Activated T-cell treated with anti-CD3 and anti-CD28 coated beads, Interleukin-2, amount 50 U/mL, for 4 hours (primary cell): ENCODE data around the gene UQCR11. TPM values are rescaled to one million over a fixed set of nuclear protein-coding genes. Genes with fewer than 3 reads are reported as not detected.

Experiments used
- ATAC-seq, 2 donors: fragments of 200-7000 bp; cut with Tn5 transposase; one replicate each; pipeline ENCODE4 v1.10.0; 2021
- DNase-seq: peaks from one replicate; pipeline ENCODE4 v3.0.0-alpha.2; 2020
- H3K27me3 Mint-ChIP-seq: one replicate; pipeline ENCODE4 v1.8.0; 2021; ENCODE audit warnings: low read depth, mixed read lengths
- H3K36me3 Mint-ChIP-seq: one replicate; pipeline ENCODE4 v1.8.0; 2022; ENCODE audit warnings: mixed read lengths; ENCODE audit not compliant: insufficient read depth
- H3K4me1 Mint-ChIP-seq: one replicate; pipeline ENCODE4 v1.8.0; 2021; ENCODE audit warnings: low read depth, mixed read lengths
- H3K4me3 Mint-ChIP-seq: one replicate; pipeline ENCODE4 v1.8.0; 2021; ENCODE audit warnings: mild to moderate bottlenecking, moderate library complexity, mixed read lengths
- H3K9me3 Mint-ChIP-seq: one replicate; pipeline ENCODE4 v1.8.0; 2021; ENCODE audit warnings: mixed read lengths
- total RNA-seq, 3 donors: library from RNA; stranded (reverse); gene quantifications; one replicate each; pipeline ENCODE4 v1.2.1, GENCODE V29; 2021

UQCR11 gene
- total RNA-seq, 3 donors from 2014 or later: 226 to 252 (median 250) TPM

GRCh38 chr19:1615156-1615765, 10.0 kb upstream of the UQCR11 start:
- DNase-seq (no peak), ATAC-seq (no peak)
- H3K27me3 Mint-ChIP-seq: no peaks in the 10 kb centered on the region
- H3K36me3 Mint-ChIP-seq: peaks cover 23% of the 10 kb centered on the region
- H3K4me3 Mint-ChIP-seq: no peak overlapping the region
- H3K4me1 Mint-ChIP-seq: peaks cover 14% of the 10 kb centered on the region
- H3K9me3 Mint-ChIP-seq: no peaks in the 10 kb centered on the region

GRCh38 chr19:1613808-1614570, 8.7 kb upstream of the UQCR11 start:
- Mint-ChIP-seq H3K27me3 (no peaks in the 10 kb centered on the region), H3K4me3 (no peak overlapping the region), H3K36me3 (peaks cover 23% of the 10 kb centered on the region), H3K4me1 (peaks cover 24% of the 10 kb centered on the region), H3K9me3 (no peaks in the 10 kb centered on the region)
- ATAC-seq: no peak
- DNase-seq: no peak

GRCh38 chr19:1613146-1613545, 7.9 kb upstream of the UQCR11 start:
- Mint-ChIP-seq H3K27me3 (no peaks in the 10 kb centered on the region), H3K4me3 (no peak overlapping the region), H3K36me3 (peaks cover 21% of the 10 kb centered on the region), H3K4me1 (peaks cover 30% of the 10 kb centered on the region), H3K9me3 (no peaks in the 10 kb centered on the region)
- no peak for DNase-seq
- no peak for ATAC-seq

GRCh38 chr19:1612114-1613086, 7.1 kb upstream of the UQCR11 start:
- Mint-ChIP-seq H3K9me3 (no peaks in the 10 kb centered on the region), H3K36me3 (peaks cover 19% of the 10 kb centered on the region), H3K4me1 (peaks cover 26% of the 10 kb centered on the region), H3K4me3 (no peak overlapping the region), H3K27me3 (no peaks in the 10 kb centered on the region)
- ATAC-seq: no peak
- DNase-seq: no peak

GRCh38 chr19:1611353-1611752, 6.1 kb upstream of the UQCR11 start:
- Mint-ChIP-seq H3K36me3 (peaks cover 14% of the 10 kb centered on the region), H3K4me1 (peaks cover 21% of the 10 kb centered on the region), H3K9me3 (no peaks in the 10 kb centered on the region), H3K27me3 (no peaks in the 10 kb centered on the region), H3K4me3 (no peak overlapping the region)
- DNase-seq: no peak
- ATAC-seq: no peak

- Mint-ChIP-seq H3K4me3 (no peak overlapping the region), H3K36me3 (peaks cover 12% of the 10 kb centered on the region), H3K27me3 (no peaks in the 10 kb centered on the region), H3K9me3 (no peaks in the 10 kb centered on the region), H3K4me1 (peaks cover 25% of the 10 kb centered on the region)
- ATAC-seq (no peak), DNase-seq (no peak)
Measured at GRCh38 chr19:1610579-1610978, 5.3 kb upstream of the UQCR11 start.

- Mint-ChIP-seq H3K4me3 (no peak overlapping the region), H3K36me3 (peaks cover 11% of the 10 kb centered on the region), H3K27me3 (no peaks in the 10 kb centered on the region), H3K9me3 (no peaks in the 10 kb centered on the region), H3K4me1 (peaks cover 27% of the 10 kb centered on the region)
- ATAC-seq (no peak), DNase-seq (no peak)
Measured at GRCh38 chr19:1609680-1610474, 4.6 kb upstream of the UQCR11 start.

GRCh38 chr19:1609103-1609396, 3.8 kb upstream of the UQCR11 start:
- H3K4me3 Mint-ChIP-seq: peak overlapping the region; percentile 35
- no peak for DNase-seq
- H3K9me3 Mint-ChIP-seq: no peaks in the 10 kb centered on the region

GRCh38 chr19:1608359-1609102, 3.3 kb upstream of the UQCR11 start:
- ATAC-seq: no peak
- Mint-ChIP-seq H3K9me3 (no peaks in the 10 kb centered on the region), H3K36me3 (peaks cover 6% of the 10 kb centered on the region), H3K4me3 (peak overlapping the region; percentile 68), H3K4me1 (peaks cover 34% of the 10 kb centered on the region), H3K27me3 (no peaks in the 10 kb centered on the region)
- no peak for DNase-seq

More at GRCh38 chr19:1609103-1609396, 3.8 kb upstream of the UQCR11 start:
- peaks cover 6% of the 10 kb centered on the region for H3K36me3 Mint-ChIP-seq
- no peaks in the 10 kb centered on the region for H3K27me3 Mint-ChIP-seq
- no peak for ATAC-seq
- peaks cover 29% of the 10 kb centered on the region for H3K4me1 Mint-ChIP-seq

- DNase-seq (no peak), ATAC-seq (peak in 1 of 2 donors; percentile 1)
- Mint-ChIP-seq H3K36me3 (peaks cover 5% of the 10 kb centered on the region), H3K9me3 (no peaks in the 10 kb centered on the region), H3K27me3 (no peaks in the 10 kb centered on the region), H3K4me3 (peak overlapping the region; percentile 96), H3K4me1 (peaks cover 44% of the 10 kb centered on the region)
Measured at GRCh38 chr19:1606138-1606651, 933 bp upstream of the UQCR11 start.

- ATAC-seq: no peak
- no peak overlapping the region for H3K4me3 Mint-ChIP-seq
- H3K4me1 Mint-ChIP-seq: peaks cover 26% of the 10 kb centered on the region
- DNase-seq: no peak
- no peaks in the 10 kb centered on the region for H3K27me3 Mint-ChIP-seq
- H3K36me3 Mint-ChIP-seq: peaks cover 11% of the 10 kb centered on the region
- no peaks in the 10 kb centered on the region for H3K9me3 Mint-ChIP-seq
Measured at GRCh38 chr19:1602091-1602707, 3.1 kb downstream of the UQCR11 start.

- no peak for DNase-seq
- Mint-ChIP-seq H3K9me3 (no peaks in the 10 kb centered on the region), H3K4me1 (peaks cover 25% of the 10 kb centered on the region), H3K36me3 (peaks cover 12% of the 10 kb centered on the region), H3K27me3 (no peaks in the 10 kb centered on the region), H3K4me3 (no peak overlapping the region)
- no peak for ATAC-seq
Measured at GRCh38 chr19:1601613-1602064, 3.6 kb downstream of the UQCR11 start.

- H3K4me3 Mint-ChIP-seq: no peak overlapping the region
- H3K4me1 Mint-ChIP-seq: peaks cover 18% of the 10 kb centered on the region
- DNase-seq: no peak
- H3K27me3 Mint-ChIP-seq: no peaks in the 10 kb centered on the region
- peaks cover 12% of the 10 kb centered on the region for H3K36me3 Mint-ChIP-seq
- no peaks in the 10 kb centered on the region for H3K9me3 Mint-ChIP-seq
- ATAC-seq: no peak
Measured at GRCh38 chr19:1599460-1599846, 5.8 kb downstream of the UQCR11 start.
